22Rv1 (cell line): ENCODE results near the gene PIGZ.

Source experiments
- ZFX ChIP-seq: fragments of 450-650 bp; IDR thresholded peaks from 2 replicates; pipeline ENCODE4 v1.6.1; 2017; ENCODE audit warnings: antibody characterized with exemption, borderline replicate concordance
- TF ChIP-seq, protein P1 (sequence below): fragments of 450-650 bp; IDR thresholded peaks from 2 replicates; pipeline ENCODE4 v1.5.1; 2017; ENCODE audit warnings: mild to moderate bottlenecking

- TF ChIP-seq, protein P1, sequence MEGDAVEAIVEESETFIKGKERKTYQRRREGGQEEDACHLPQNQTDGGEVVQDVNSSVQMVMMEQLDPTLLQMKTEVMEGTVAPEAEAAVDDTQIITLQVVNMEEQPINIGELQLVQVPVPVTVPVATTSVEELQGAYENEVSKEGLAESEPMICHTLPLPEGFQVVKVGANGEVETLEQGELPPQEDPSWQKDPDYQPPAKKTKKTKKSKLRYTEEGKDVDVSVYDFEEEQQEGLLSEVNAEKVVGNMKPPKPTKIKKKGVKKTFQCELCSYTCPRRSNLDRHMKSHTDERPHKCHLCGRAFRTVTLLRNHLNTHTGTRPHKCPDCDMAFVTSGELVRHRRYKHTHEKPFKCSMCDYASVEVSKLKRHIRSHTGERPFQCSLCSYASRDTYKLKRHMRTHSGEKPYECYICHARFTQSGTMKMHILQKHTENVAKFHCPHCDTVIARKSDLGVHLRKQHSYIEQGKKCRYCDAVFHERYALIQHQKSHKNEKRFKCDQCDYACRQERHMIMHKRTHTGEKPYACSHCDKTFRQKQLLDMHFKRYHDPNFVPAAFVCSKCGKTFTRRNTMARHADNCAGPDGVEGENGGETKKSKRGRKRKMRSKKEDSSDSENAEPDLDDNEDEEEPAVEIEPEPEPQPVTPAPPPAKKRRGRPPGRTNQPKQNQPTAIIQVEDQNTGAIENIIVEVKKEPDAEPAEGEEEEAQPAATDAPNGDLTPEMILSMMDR = no peak
- TF ChIP-seq ZFX = no peak
Observed at GRCh38 chr3:196962930-196963630, 5.6 kb downstream of the PIGZ start.
